GM21360 (cell line): ENCODE measurements around the gene SOX2.
"Not testable (repeated sequence)": the region's sequence is repeated elsewhere in the genome, so short reads cannot be mapped to it uniquely, and the experiment has no call there.

Source experiments
- ATAC-seq: cut with Tn5 transposase; IDR thresholded peaks from one replicate; pipeline ENCODE4 v1.9.1; 2021; ENCODE audit warnings: mild to moderate bottlenecking, moderate library complexity; ENCODE audit not compliant: unreplicated experiment

Gene SOX2

GRCh38 chr3:181756645-181757297 lies 45.0 kb downstream of the SOX2 start:
- no peak for ATAC-seq

- ATAC-seq = no peak
Observed at GRCh38 chr3:181757694-181758306, 46.1 kb downstream of the SOX2 start.

GRCh38 chr3:181761906-181762305 lies 50.2 kb downstream of the SOX2 start:
- no peak for ATAC-seq

GRCh38 chr3:181764033-181764432 lies 52.3 kb downstream of the SOX2 start:
- not testable (repeated sequence) for ATAC-seq
